Measurements from ENCODE around the gene LINC01488. TPM values are rescaled to one million over a fixed set of nuclear protein-coding genes. Genes with fewer than 3 reads are reported as not detected.

The LINC01488 gene
- total and polyA plus RNA-seq, 2 of the 13 experiments (the other 11 are each of a cell fraction or from before 2014, with no cell fraction given) = 0.26 to 0.58 TPM

DNA sequence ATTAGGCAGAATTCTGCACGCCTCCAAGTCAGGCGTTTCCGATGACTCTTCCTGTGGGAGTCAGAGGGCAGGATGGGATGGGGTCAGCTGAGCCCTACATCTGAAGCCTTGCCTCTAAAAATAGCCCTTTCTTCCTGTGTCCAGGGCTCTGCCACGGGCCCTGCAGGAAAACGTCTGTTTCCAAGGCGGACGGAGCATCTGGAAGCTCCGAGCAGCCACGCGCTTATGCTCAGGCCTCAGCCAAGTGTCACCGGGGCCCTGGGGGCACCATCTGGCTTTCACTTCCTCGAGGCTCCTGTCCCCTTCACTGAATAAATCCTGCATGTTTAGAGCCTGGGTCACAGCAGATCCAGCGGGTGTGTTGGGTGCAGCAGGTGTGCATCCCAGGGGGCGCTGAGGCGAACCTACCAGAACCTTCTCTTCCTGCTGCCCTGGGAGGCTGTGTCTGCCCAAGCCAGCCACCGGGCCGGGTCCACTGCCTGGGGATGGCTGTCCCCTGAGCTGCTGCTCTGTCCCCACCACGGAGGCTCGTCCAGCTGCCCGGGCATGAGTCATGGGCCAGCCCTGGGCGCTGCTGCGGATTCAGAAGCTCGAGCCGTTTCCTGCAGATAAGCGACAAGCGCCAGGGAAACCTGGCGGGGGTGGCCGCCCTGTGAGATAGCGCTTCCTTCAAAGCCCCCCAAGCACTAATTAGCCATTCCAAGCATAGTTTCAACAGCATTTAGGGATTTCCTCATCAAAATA lies 32.0 kb upstream of the LINC01488 start (continued):
- TF ChIP-seq STAG1 (CRISPR knock-in tag; IDR thresholded peaks at IDR 0.05) = peak; percentile 26; the same call in 1 of the 2 replicates
- TF ChIP-seq RXRB (CRISPR knock-in tag; IDR thresholded peaks at IDR 0.05; ENCODE audit: borderline replicate concordance) = 0 out of 2 replicates have a peak, but pooled peaks have one; percentile 14
- 0 out of 2 replicates have a peak, but pooled peaks have one; percentile 8 for TF ChIP-seq GATAD2A (CRISPR knock-in tag; IDR thresholded peaks at IDR 0.05)
- TF ChIP-seq CTCF (CRISPR knock-in tag; IDR thresholded peaks at IDR 0.05) = peak; percentile 28; the same call in 1 of the 2 replicates
- no peak for TF ChIP-seq KAT8 (CRISPR knock-in tag; IDR thresholded peaks at IDR 0.05)
- peak; percentile 38; the same call in 1 of the 2 replicates for TF ChIP-seq TCF7 (IDR thresholded peaks at IDR 0.05; ENCODE audit: low read depth)
- TF ChIP-seq HNRNPL (IDR thresholded peaks at IDR 0.05; ENCODE audit: low read depth, low read length) = 0 out of 2 replicates have a peak, but pooled peaks have one; percentile 42
- 0 out of 2 replicates have a peak, but pooled peaks have one; percentile 14 for TF ChIP-seq RAD21 (CRISPR knock-in tag; IDR thresholded peaks at IDR 0.05)
- peak; percentile 43; the same call in 1 of the 2 replicates for TF ChIP-seq ETV5 (CRISPR knock-in tag; IDR thresholded peaks at IDR 0.05; ENCODE audit: borderline replicate concordance)
- no peak for TF ChIP-seq GTF3A (CRISPR knock-in tag; conservative IDR thresholded peaks at IDR 0.05)
- no peak for TF ChIP-seq RCOR2 (CRISPR knock-in tag; IDR thresholded peaks at IDR 0.05)
- TF ChIP-seq ZNF354B (CRISPR knock-in tag; IDR thresholded peaks at IDR 0.05) = no peak
- TF ChIP-seq, protein P1, sequence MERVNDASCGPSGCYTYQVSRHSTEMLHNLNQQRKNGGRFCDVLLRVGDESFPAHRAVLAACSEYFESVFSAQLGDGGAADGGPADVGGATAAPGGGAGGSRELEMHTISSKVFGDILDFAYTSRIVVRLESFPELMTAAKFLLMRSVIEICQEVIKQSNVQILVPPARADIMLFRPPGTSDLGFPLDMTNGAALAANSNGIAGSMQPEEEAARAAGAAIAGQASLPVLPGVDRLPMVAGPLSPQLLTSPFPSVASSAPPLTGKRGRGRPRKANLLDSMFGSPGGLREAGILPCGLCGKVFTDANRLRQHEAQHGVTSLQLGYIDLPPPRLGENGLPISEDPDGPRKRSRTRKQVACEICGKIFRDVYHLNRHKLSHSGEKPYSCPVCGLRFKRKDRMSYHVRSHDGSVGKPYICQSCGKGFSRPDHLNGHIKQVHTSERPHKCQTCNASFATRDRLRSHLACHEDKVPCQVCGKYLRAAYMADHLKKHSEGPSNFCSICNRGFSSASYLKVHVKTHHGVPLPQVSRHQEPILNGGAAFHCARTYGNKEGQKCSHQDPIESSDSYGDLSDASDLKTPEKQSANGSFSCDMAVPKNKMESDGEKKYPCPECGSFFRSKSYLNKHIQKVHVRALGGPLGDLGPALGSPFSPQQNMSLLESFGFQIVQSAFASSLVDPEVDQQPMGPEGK (CRISPR knock-in tag; IDR thresholded peaks at IDR 0.05) = peak; percentile 51
- TF ChIP-seq XBP1 (CRISPR knock-in tag; IDR thresholded peaks at IDR 0.05) = no peak
- no peak for TF ChIP-seq ZNF34 (CRISPR knock-in tag; IDR thresholded peaks at IDR 0.05; ENCODE audit: borderline replicate concordance)
- no peak for TF ChIP-seq ATAD3A (CRISPR knock-in tag; IDR thresholded peaks at IDR 0.05)
- TF ChIP-seq NAIF1 (CRISPR knock-in tag; IDR thresholded peaks at IDR 0.05; ENCODE audit: borderline replicate concordance) = no peak
- TF ChIP-seq NONO (IDR thresholded peaks at IDR 0.05) = no peak
- TF ChIP-seq NONO (CRISPR knock-in tag; conservative IDR thresholded peaks at IDR 0.05) = no peak
